ENCODE measurements around the gene ZNF429.
"Not testable (repeated sequence)": the region's sequence is repeated elsewhere in the genome, so short reads cannot be mapped to it uniquely, and the experiment has no call there.

DNA sequence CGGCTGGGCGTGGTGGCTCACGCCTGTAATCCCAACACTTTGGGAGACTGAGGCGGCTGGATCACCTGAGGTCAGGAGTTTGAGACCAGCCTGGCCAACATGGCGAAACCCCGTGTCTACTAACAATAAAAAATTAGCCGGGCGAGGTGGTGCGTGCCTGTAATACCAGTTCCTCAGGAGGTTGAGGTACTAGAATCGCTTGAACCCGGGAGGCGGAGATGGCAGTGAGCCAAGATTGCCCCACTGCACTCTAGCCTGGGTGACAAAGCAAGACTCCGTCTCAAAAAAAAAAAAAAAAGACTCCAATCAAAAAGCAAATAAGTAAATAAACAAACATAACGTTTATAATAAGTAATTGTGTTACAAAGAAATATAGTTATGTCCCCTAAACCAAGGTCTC lies 23.0 kb upstream of the ZNF429 start:
- TF ChIP-seq EZH2 (optimal IDR thresholded peaks at IDR 0.05; ENCODE audit: low read depth, low read length); EZH2phosphoT487 (IDR thresholded peaks at IDR 0.05; ENCODE audit: low read length): not testable (repeated sequence)
- TF ChIP-seq, protein P1, sequence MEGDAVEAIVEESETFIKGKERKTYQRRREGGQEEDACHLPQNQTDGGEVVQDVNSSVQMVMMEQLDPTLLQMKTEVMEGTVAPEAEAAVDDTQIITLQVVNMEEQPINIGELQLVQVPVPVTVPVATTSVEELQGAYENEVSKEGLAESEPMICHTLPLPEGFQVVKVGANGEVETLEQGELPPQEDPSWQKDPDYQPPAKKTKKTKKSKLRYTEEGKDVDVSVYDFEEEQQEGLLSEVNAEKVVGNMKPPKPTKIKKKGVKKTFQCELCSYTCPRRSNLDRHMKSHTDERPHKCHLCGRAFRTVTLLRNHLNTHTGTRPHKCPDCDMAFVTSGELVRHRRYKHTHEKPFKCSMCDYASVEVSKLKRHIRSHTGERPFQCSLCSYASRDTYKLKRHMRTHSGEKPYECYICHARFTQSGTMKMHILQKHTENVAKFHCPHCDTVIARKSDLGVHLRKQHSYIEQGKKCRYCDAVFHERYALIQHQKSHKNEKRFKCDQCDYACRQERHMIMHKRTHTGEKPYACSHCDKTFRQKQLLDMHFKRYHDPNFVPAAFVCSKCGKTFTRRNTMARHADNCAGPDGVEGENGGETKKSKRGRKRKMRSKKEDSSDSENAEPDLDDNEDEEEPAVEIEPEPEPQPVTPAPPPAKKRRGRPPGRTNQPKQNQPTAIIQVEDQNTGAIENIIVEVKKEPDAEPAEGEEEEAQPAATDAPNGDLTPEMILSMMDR (IDR thresholded peaks at IDR 0.05; ENCODE audit: low read length): not testable (repeated sequence)

Data from MM.1S (cell line).